ENCODE data around the gene ALDH1L1.

GRCh38 chr3:126130081-126130855 lies 50.1 kb downstream of the ALDH1L1 start:
- TF ChIP-seq CTCF (IDR thresholded peaks at IDR 0.05; ENCODE audit: low read length) (no peak), EZH2phosphoT487 (IDR thresholded peaks at IDR 0.05; ENCODE audit: low read length) (no peak), EZH2 (optimal IDR thresholded peaks at IDR 0.05; ENCODE audit: low read depth, low read length) (no peak)
